HUES64 (cell line): Measurements from ENCODE around the gene PTPN4.

Source experiments
- H3K27ac ChIP-seq: 2 replicates; pipeline ENCODE4 v1.7.0; 2013; ENCODE audit warnings: low read depth, low read length, inconsistent platforms
- H3K27me3 ChIP-seq: 2 replicates; pipeline ENCODE4 v1.6.1; 2013; ENCODE audit warnings: mild to moderate bottlenecking, low read length; ENCODE audit not compliant: insufficient read depth
- H3K36me3 ChIP-seq: 2 replicates; pipeline ENCODE4 v1.6.1; 2013; ENCODE audit warnings: mild to moderate bottlenecking, low read length; ENCODE audit not compliant: insufficient read depth
- H3K4me1 ChIP-seq: 2 replicates; pipeline ENCODE4 v1.6.1; 2013; ENCODE audit warnings: mild to moderate bottlenecking, low read length, moderate library complexity; ENCODE audit not compliant: insufficient read depth
- H3K4me3 ChIP-seq: 2 replicates; pipeline ENCODE4 v1.5.1; 2013; ENCODE audit warnings: mild to moderate bottlenecking, low read length, moderate library complexity
- H3K9ac ChIP-seq: 2 replicates; pipeline ENCODE4 v1.6.1; 2013; ENCODE audit warnings: mild to moderate bottlenecking, low read depth, low read length
- H3K9me3 ChIP-seq: 2 replicates; pipeline ENCODE4 v1.6.1; 2013; ENCODE audit warnings: low read depth, low read length; ENCODE audit not compliant: insufficient read depth
- WGBS: fragments of 150-250, 120-280 bp; methylation state at CpG from one replicate; pipeline ENCODE4 v1.1.7; 2013; ENCODE audit warnings: missing lambda C conversion rate; 5-methylcytosine and 5-hydroxymethylcytosine counted together

PTPN4 gene

DNA sequence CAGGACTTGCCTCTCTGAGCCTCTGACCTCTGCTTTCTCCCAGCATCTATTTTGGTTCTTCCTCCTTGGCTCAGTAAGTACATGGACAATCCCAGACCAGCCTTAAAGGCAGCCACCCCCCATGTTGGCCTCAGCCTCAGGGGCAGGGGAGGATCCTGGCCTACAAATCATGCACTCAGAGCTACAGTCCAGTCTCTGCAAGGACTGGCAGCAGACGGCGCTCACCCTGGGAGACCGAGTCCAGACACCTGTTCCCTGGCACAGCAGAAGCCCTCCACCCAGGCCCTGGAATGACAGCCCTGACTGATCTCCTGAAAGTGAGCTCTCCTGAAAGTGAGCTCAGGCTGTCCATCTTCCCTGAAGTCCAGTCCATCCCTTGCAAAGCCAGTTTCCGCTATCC lies 25.7 kb upstream of the PTPN4 start:
- 96% methylated on average over 4 of the region's 4 CpGs for WGBS
- no peak overlapping the region for H3K27ac ChIP-seq
- no peaks in the 10 kb centered on the region for H3K9me3 ChIP-seq

DNA sequence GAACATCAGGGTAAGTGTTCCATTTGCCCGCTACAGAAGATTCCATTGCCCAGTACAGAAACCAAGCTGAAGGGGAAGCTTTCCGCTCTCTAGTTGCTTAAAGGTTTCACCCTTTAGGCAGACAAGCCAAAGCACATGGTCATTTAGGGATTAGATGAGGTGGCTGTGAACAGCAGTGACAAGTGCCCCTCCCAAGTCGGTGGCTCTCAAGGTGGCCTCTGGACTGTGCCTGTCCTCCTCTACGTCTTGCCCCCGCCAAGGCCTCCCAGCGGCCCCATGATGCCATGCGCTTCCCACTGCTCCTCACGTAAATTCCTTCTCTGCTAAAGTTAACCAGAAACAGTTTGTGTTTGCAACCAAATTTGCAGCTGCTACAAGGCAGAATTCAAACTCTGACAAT lies 24.2 kb upstream of the PTPN4 start:
- peaks cover 6% of the 10 kb centered on the region; the same call in 1 of the 2 replicates for H3K4me1 ChIP-seq
- no peak overlapping the region for H3K4me3 ChIP-seq
- no peaks in the 10 kb centered on the region for H3K9me3 ChIP-seq
- no peaks in the 10 kb centered on the region for H3K36me3 ChIP-seq
- WGBS, result 92% methylated on average over 8 of the region's 8 CpGs
- no peak overlapping the region for H3K27ac ChIP-seq
- no peaks in the 10 kb centered on the region for H3K27me3 ChIP-seq
- no peak overlapping the region for H3K9ac ChIP-seq

More for the DNA sequence above, 25.7 kb upstream of the PTPN4 start:
- Histone ChIP-seq H3K27me3 (no peaks in the 10 kb centered on the region), H3K36me3 (no peaks in the 10 kb centered on the region), H3K9ac (no peak overlapping the region), H3K4me1 (peaks cover 6% of the 10 kb centered on the region; the same call in 1 of the 2 replicates), H3K4me3 (no peak overlapping the region)

DNA sequence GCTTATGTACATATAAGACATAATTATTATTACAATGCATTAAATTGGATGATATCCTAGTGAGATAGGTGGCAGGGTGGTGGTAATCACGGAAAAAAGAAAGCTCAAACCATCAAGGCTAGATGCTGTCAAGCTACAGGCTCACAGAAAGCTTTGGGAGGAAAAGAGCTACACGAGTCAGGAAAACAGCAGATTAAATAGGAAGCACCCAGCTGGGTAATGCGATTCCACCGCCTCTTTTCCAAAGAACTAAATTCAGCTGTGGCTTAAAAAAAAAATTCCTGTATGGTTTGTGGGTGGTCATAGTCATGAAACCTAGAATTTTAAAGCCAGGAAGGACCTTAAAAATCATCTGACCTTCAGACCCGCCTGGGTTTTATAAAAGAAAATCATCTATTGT lies 23.7 kb upstream of the PTPN4 start:
- H3K4me1 ChIP-seq, result peaks cover 6% of the 10 kb centered on the region; the same call in 1 of the 2 replicates

DNA sequence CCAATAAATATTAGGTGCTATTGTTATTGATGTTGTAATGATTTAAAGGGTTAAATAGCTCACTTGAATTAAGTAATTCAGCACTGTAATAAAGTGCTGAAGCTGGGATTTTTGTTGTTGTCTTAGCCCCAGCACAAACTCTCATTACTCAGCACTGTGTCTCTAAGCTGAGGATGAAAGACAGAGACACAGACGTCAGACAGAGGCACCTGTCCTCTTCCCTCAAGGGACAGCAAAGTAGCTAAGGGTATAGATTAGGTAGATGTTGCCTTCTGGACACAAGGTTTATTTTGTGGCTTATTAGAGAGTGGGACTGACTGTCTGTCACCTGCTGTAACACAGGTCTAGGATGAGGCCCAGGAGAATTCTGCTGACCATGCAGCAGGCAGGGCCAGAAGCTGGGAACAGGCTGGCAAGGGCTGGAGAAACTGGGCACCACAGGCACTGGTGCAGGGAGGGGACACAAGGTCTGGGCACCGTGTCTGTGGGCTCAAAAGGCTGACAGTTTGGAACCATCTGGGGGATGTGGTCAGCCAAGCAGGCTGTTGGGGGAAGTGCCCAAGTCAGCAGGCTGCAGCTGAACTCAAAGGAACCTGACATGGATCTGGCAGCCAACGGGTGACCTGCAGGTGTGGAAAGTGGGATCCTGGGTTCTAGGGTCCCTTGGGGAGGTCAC lies 20.0 kb upstream of the PTPN4 start:
- H3K4me3 ChIP-seq, result no peak overlapping the region
- H3K36me3 ChIP-seq, result no peaks in the 10 kb centered on the region
- H3K27ac ChIP-seq, result no peak overlapping the region
- H3K9me3 ChIP-seq, result no peaks in the 10 kb centered on the region
- H3K9ac ChIP-seq, result no peak overlapping the region
- no peaks in the 10 kb centered on the region for H3K27me3 ChIP-seq
- peaks cover 6% of the 10 kb centered on the region; the same call in 1 of the 2 replicates for H3K4me1 ChIP-seq
- 84% methylated on average over 3 of the region's 3 CpGs for WGBS

More for the DNA sequence above, 23.7 kb upstream of the PTPN4 start:
- no peaks in the 10 kb centered on the region for H3K27me3 ChIP-seq
- 76% methylated on average over 5 of the region's 5 CpGs for WGBS
- H3K9me3 ChIP-seq, result no peaks in the 10 kb centered on the region
- no peak overlapping the region for H3K27ac ChIP-seq
- H3K36me3 ChIP-seq, result no peaks in the 10 kb centered on the region
- no peak overlapping the region for H3K9ac ChIP-seq
- H3K4me3 ChIP-seq, result no peak overlapping the region

- 100% methylated on average over 3 of the region's 3 CpGs for WGBS
- Histone ChIP-seq H3K27me3 (no peaks in the 10 kb centered on the region), H3K27ac (no peak overlapping the region), H3K4me3 (no peak overlapping the region), H3K4me1 (peaks cover 3% of the 10 kb centered on the region; the same call in 1 of the 2 replicates), H3K36me3 (no peaks in the 10 kb centered on the region), H3K9me3 (no peaks in the 10 kb centered on the region), H3K9ac (no peak overlapping the region)
Measured at GRCh38 chr2:119741001-119741400, 18.7 kb upstream of the PTPN4 start.

- Histone ChIP-seq H3K27ac (no peak overlapping the region), H3K4me3 (no peak overlapping the region), H3K36me3 (no peaks in the 10 kb centered on the region), H3K9ac (no peak overlapping the region), H3K4me1 (peaks cover 3% of the 10 kb centered on the region; the same call in 1 of the 2 replicates), H3K9me3 (no peaks in the 10 kb centered on the region), H3K27me3 (no peaks in the 10 kb centered on the region)
- WGBS, result 98% methylated on average over 3 of the region's 3 CpGs
Measured at GRCh38 chr2:119741868-119742267, 17.9 kb upstream of the PTPN4 start.

GRCh38 chr2:119744335-119744939 lies 15.3 kb upstream of the PTPN4 start:
- Histone ChIP-seq H3K9me3 (no peaks in the 10 kb centered on the region), H3K4me1 (peaks cover 11% of the 10 kb centered on the region), H3K27me3 (no peaks in the 10 kb centered on the region), H3K9ac (no peak overlapping the region), H3K36me3 (no peaks in the 10 kb centered on the region), H3K4me3 (no peak overlapping the region), H3K27ac (no peak overlapping the region)
- 90% methylated on average over 1 of the region's 2 CpGs for WGBS

DNA sequence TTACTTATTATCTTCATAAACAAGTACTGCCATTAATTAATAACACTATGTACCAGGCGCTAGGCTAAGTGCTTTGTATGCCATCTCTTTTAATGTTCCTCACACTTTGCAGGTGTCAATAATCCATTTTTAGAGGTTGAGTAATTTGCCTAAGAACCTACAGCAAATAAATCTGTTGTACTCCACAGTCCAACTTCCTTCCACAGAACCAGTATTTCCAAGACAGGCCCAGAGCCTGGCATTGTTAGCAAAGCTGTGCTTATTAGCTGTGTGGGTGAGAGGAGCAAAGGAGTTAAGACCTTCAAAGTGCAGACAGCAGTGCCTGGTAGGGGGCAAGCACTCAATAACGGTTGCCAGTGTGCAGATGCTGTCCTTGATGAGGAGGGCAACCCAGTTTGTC lies 14.2 kb upstream of the PTPN4 start:
- no peak overlapping the region for H3K4me3 ChIP-seq
- H3K36me3 ChIP-seq, result no peaks in the 10 kb centered on the region
- H3K27me3 ChIP-seq, result no peaks in the 10 kb centered on the region
- 81% methylated on average over 2 of the region's 2 CpGs for WGBS
- no peak overlapping the region for H3K27ac ChIP-seq
- H3K9me3 ChIP-seq, result no peaks in the 10 kb centered on the region
- H3K9ac ChIP-seq, result no peak overlapping the region
- H3K4me1 ChIP-seq, result peaks cover 11% of the 10 kb centered on the region

GRCh38 chr2:119746836-119747686 lies 12.7 kb upstream of the PTPN4 start:
- Histone ChIP-seq H3K4me3 (no peak overlapping the region), H3K36me3 (no peaks in the 10 kb centered on the region), H3K27me3 (no peaks in the 10 kb centered on the region), H3K9me3 (no peaks in the 10 kb centered on the region), H3K4me1 (peaks cover 11% of the 10 kb centered on the region), H3K27ac (no peak overlapping the region), H3K9ac (no peak overlapping the region)
- WGBS, result 46% methylated on average over 15 of the region's 15 CpGs

DNA sequence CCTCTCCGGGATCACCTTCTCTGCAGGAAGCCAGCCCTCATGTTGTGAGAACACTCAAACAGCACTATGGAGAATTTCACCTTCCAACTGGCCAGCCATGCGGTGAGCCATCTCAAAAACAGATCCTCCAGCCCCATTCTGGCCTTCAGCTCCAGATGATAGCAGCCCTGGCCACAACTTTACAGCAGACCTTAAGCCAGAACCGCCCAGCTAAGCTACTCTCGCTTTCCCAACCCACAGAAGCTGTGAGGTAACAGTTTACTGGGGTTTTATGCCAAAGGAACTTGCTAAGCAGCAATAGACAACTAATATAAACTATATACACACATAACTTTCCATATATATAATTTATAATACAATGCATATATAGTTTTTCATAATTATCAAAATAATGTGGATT lies 11.6 kb upstream of the PTPN4 start:
- Histone ChIP-seq H3K4me3 (no peak overlapping the region), H3K4me1 (peaks cover 11% of the 10 kb centered on the region), H3K9ac (no peak overlapping the region), H3K36me3 (no peaks in the 10 kb centered on the region), H3K27ac (no peak overlapping the region), H3K9me3 (no peaks in the 10 kb centered on the region), H3K27me3 (no peaks in the 10 kb centered on the region)
- WGBS, result 84% methylated on average over 4 of the region's 4 CpGs

DNA sequence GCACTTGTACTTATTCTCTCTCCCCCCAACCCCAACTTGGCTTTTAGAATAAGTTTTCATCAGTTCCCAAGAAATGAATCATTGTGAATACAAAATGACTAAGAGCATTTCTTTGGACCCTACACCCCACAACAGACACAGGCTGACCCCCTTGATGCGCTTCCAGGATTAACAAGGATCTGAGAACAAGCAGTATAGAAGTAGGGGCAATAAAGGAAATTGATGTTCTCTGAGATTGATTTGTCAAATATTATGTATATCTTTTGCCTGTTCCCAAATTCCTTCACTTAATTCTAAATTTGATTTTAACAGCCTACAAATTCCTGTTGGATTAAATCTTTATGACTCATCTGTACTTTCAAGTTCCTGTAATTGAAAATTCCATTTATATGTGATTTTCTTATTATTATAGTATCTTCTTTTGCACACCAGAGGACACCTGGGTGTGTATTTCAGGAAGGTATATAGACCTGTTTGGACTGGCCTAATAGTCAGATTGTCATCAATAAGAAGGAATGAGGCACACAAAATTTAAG lies 10.2 kb upstream of the PTPN4 start:
- 80% methylated on average over 1 of the region's 1 CpG for WGBS

More for the DNA sequence above, 10.2 kb upstream of the PTPN4 start:
- peaks cover 11% of the 10 kb centered on the region for H3K4me1 ChIP-seq
- H3K9me3 ChIP-seq, result no peaks in the 10 kb centered on the region
- H3K36me3 ChIP-seq, result no peaks in the 10 kb centered on the region
- no peak overlapping the region for H3K4me3 ChIP-seq
- H3K27ac ChIP-seq, result no peak overlapping the region
- H3K9ac ChIP-seq, result no peak overlapping the region
- H3K27me3 ChIP-seq, result no peaks in the 10 kb centered on the region
